Activated naive CD8-positive, alpha-beta T cell (primary cell): ENCODE measurements around the gene GBP7.

Experiments used
- H3K27ac Mint-ChIP-seq: one replicate; pipeline ENCODE4 v1.8.0; 2021; ENCODE audit warnings: mixed read lengths
- H3K27me3 Mint-ChIP-seq: one replicate; pipeline ENCODE4 v1.8.0; 2021; ENCODE audit warnings: mixed read lengths
- H3K36me3 Mint-ChIP-seq: one replicate; pipeline ENCODE4 v1.8.0; 2021; ENCODE audit warnings: mixed read lengths
- H3K4me1 Mint-ChIP-seq: one replicate; pipeline ENCODE4 v1.8.0; 2021; ENCODE audit warnings: low read depth, mixed read lengths
- H3K4me3 Mint-ChIP-seq: one replicate; pipeline ENCODE4 v1.8.0; 2021; ENCODE audit warnings: mild to moderate bottlenecking, mixed read lengths
- H3K9me3 Mint-ChIP-seq: one replicate; pipeline ENCODE4 v1.8.0; 2021; ENCODE audit warnings: low read depth, mixed read lengths

Gene GBP7

DNA sequence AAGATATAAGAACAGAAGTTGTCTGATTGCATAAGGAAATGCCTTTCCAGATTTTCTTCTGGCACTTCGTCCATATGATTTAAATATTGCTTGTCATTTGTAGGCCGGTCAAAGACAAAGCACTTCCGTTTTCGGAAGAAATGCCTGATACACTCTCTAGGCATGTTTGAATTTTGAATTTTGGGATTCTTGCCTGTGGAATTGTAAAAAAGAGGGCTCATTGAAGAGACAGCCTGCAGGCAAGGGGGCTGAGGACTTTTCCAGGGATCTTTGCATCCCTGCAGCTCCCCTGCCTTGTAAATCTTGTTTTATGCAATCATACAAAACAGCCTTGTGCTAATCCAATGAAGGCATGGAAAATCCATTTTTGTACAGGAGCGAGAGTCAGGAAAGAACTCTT lies 15.5 kb upstream of the GBP7 start:
- H3K36me3 Mint-ChIP-seq = peaks cover 60% of the 10 kb centered on the region
- no peaks in the 10 kb centered on the region for H3K27me3 Mint-ChIP-seq
- H3K4me1 Mint-ChIP-seq = peaks cover 63% of the 10 kb centered on the region

DNA sequence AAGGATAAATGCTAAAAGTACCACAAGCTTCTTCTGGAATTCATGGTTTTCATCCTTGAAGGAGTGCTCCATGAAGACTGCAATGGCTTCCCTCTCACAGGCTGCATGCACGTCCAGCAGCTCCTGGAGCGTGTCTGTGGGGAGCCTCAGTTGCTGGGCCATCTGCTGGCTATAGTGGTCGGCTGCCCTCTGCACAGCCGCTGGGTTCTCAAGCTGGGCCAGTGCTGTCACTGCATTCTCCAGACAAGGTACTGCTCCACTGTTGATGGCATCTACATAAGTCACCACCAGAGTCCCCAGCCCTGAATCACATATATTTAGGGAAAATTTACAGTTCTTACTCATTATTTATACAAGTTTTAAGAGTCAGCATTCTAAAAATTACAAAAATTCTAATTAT lies 14.2 kb upstream of the GBP7 start:
- H3K4me1 Mint-ChIP-seq = peaks cover 50% of the 10 kb centered on the region

More for the DNA sequence above, 15.5 kb upstream of the GBP7 start:
- no peak overlapping the region for H3K4me3 Mint-ChIP-seq
- no peaks in the 10 kb centered on the region for H3K9me3 Mint-ChIP-seq
- H3K27ac Mint-ChIP-seq = peak overlapping the region; percentile 46

GRCh38 chr1:89179343-89179742 lies 3.5 kb upstream of the GBP7 start:
- peaks cover 4% of the 10 kb centered on the region for H3K4me1 Mint-ChIP-seq
- H3K27ac Mint-ChIP-seq = no peak overlapping the region
- no peak overlapping the region for H3K4me3 Mint-ChIP-seq
- peaks cover 8% of the 10 kb centered on the region for H3K9me3 Mint-ChIP-seq
- H3K27me3 Mint-ChIP-seq = no peaks in the 10 kb centered on the region
- H3K36me3 Mint-ChIP-seq = peaks cover 27% of the 10 kb centered on the region

More for the DNA sequence above, 14.2 kb upstream of the GBP7 start:
- Mint-ChIP-seq H3K36me3 (peaks cover 54% of the 10 kb centered on the region), H3K9me3 (no peaks in the 10 kb centered on the region), H3K4me3 (no peak overlapping the region), H3K27me3 (no peaks in the 10 kb centered on the region), H3K27ac (no peak overlapping the region)

DNA sequence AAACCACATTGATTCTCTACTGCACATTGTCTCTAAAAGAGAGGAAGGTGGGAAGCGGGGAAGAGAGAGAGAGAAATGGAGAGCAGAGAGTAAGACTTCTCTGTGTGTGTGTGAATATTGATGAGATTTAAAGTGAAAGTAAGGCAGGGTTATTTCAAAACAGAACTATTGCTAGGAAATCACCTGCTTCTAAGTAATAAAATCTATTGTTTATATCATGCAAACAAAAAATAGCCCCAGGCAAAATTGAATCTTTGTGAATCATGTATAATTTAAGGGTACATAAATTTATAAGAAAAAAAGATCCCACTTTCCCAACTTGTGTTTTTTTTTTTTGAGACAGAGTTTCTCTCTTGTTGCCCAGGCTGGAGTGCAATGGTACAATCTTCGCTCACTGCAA lies 1.2 kb upstream of the GBP7 start:
- no peaks in the 10 kb centered on the region for H3K9me3 Mint-ChIP-seq
- H3K27me3 Mint-ChIP-seq = no peaks in the 10 kb centered on the region
- no peak overlapping the region for H3K4me3 Mint-ChIP-seq
- peaks cover 8% of the 10 kb centered on the region for H3K36me3 Mint-ChIP-seq
- peaks cover 4% of the 10 kb centered on the region for H3K4me1 Mint-ChIP-seq
- H3K27ac Mint-ChIP-seq = no peak overlapping the region

- H3K4me1 Mint-ChIP-seq = peaks cover 4% of the 10 kb centered on the region
- H3K36me3 Mint-ChIP-seq = peaks cover 2% of the 10 kb centered on the region
- H3K27ac Mint-ChIP-seq = no peak overlapping the region
- no peaks in the 10 kb centered on the region for H3K27me3 Mint-ChIP-seq
- H3K9me3 Mint-ChIP-seq = no peaks in the 10 kb centered on the region
- no peak overlapping the region for H3K4me3 Mint-ChIP-seq
Measured at GRCh38 chr1:89174491-89174890, 1.3 kb downstream of the GBP7 start.

- H3K36me3 Mint-ChIP-seq = peaks cover 2% of the 10 kb centered on the region
- H3K4me1 Mint-ChIP-seq = peaks cover 4% of the 10 kb centered on the region
- no peaks in the 10 kb centered on the region for H3K27me3 Mint-ChIP-seq
- no peak overlapping the region for H3K27ac Mint-ChIP-seq
- H3K9me3 Mint-ChIP-seq = no peaks in the 10 kb centered on the region
- no peak overlapping the region for H3K4me3 Mint-ChIP-seq
Measured at GRCh38 chr1:89172468-89173143, 3.2 kb downstream of the GBP7 start.

DNA sequence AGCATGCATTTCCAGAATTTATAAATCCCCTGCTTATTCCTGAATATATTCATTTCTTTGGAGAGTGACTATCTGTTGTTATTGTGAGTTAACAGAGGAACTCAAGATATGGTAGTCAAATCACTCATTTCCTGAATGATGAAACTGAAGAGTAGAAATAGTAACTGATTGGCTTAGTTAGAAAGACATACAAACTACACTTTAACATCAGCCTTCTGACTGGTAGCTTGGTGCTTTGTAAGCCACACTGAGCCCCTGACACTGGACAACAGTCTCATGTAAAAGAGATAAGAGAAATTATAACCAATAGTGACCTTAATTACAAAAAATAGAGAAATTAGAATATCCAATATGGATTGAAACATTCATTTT lies 4.8 kb downstream of the GBP7 start:
- no peaks in the 10 kb centered on the region for H3K27me3 Mint-ChIP-seq
- peaks cover 2% of the 10 kb centered on the region for H3K36me3 Mint-ChIP-seq
- H3K9me3 Mint-ChIP-seq = no peaks in the 10 kb centered on the region
- no peak overlapping the region for H3K4me3 Mint-ChIP-seq
- H3K4me1 Mint-ChIP-seq = no peaks in the 10 kb centered on the region
- no peak overlapping the region for H3K27ac Mint-ChIP-seq

- H3K36me3 Mint-ChIP-seq = peaks cover 2% of the 10 kb centered on the region
- H3K4me3 Mint-ChIP-seq = no peak overlapping the region
- no peaks in the 10 kb centered on the region for H3K4me1 Mint-ChIP-seq
- no peaks in the 10 kb centered on the region for H3K9me3 Mint-ChIP-seq
- no peak overlapping the region for H3K27ac Mint-ChIP-seq
- H3K27me3 Mint-ChIP-seq = no peaks in the 10 kb centered on the region
Measured at GRCh38 chr1:89170170-89171066, 5.4 kb downstream of the GBP7 start.

DNA sequence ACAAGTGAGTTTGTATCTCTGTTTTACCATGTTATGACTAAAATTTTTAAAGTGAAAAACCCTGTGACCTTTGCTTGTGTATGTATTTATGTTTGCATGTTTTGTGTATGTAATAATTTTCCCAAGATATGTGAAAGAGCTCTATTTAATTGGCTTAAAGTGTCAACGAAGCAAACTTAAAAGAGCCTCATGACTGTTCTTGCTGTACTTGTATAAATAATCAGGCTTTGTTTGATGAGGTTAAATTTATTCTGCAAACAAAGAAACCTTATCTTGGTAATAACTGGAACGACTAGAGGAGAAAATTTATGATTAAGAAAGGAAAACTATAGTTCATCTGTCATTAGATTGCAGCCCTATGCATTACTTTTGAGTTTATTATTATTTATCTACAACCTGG lies 6.6 kb downstream of the GBP7 start:
- Mint-ChIP-seq H3K4me1 (no peaks in the 10 kb centered on the region), H3K4me3 (no peak overlapping the region), H3K36me3 (peaks cover 2% of the 10 kb centered on the region), H3K27me3 (no peaks in the 10 kb centered on the region), H3K9me3 (no peaks in the 10 kb centered on the region), H3K27ac (no peak overlapping the region)

GRCh38 chr1:89167590-89168230 lies 8.1 kb downstream of the GBP7 start:
- Mint-ChIP-seq H3K36me3 (peaks cover 2% of the 10 kb centered on the region), H3K27me3 (no peaks in the 10 kb centered on the region), H3K4me1 (no peaks in the 10 kb centered on the region), H3K27ac (no peak overlapping the region), H3K9me3 (no peaks in the 10 kb centered on the region), H3K4me3 (no peak overlapping the region)

DNA sequence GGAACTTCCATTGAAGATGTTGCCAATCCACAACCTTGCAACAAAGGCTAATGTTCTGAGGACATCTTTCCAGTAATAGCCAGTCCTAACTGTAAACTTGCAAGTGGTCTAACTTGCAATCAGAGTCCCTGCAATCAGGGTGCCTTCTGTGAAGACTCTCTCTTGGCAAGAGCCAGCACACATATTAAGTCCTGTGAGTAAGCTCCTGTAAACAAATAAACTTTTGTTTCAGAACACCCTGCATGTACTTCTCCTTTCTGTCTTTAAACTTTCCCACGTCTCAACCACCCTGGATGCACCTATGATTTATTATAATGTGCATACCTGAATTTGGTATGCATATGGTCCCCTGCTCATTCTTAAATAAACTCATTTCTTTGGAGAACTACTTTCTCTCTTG lies 9.1 kb downstream of the GBP7 start:
- Mint-ChIP-seq H3K27ac (no peak overlapping the region), H3K9me3 (peaks cover 6% of the 10 kb centered on the region), H3K4me1 (no peaks in the 10 kb centered on the region), H3K27me3 (no peaks in the 10 kb centered on the region), H3K36me3 (no peaks in the 10 kb centered on the region), H3K4me3 (no peak overlapping the region)

DNA sequence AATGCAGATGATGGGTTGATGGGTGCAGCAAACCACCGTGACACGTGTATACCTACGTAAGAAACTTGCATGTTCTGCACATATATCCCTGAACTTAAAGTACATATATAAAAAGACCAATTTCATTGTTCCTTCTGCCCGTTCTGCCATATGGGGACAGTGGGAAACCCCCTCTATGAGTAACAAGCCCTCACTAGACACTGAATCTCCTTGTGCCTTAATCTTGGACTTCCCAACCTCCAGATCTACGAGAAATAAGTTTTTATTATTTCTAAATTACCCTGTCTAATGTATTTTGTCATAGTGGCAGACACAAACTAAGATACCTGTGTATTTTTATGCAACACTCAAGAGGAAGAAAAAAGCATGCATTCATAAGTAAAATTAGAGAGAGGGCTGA lies 10.0 kb downstream of the GBP7 start:
- no peak overlapping the region for H3K27ac Mint-ChIP-seq
- H3K4me1 Mint-ChIP-seq = no peaks in the 10 kb centered on the region
- peaks cover 10% of the 10 kb centered on the region for H3K9me3 Mint-ChIP-seq
- H3K27me3 Mint-ChIP-seq = no peaks in the 10 kb centered on the region
- H3K4me3 Mint-ChIP-seq = no peak overlapping the region
- H3K36me3 Mint-ChIP-seq = peaks cover 2% of the 10 kb centered on the region

- Mint-ChIP-seq H3K36me3 (peaks cover 4% of the 10 kb centered on the region), H3K9me3 (peaks cover 4% of the 10 kb centered on the region), H3K27me3 (no peaks in the 10 kb centered on the region), H3K4me1 (peaks cover 2% of the 10 kb centered on the region), H3K4me3 (no peak overlapping the region), H3K27ac (no peak overlapping the region)
Measured at GRCh38 chr1:89151047-89151446, 24.8 kb downstream of the GBP7 start.

- Mint-ChIP-seq H3K9me3 (no peaks in the 10 kb centered on the region), H3K36me3 (no peaks in the 10 kb centered on the region), H3K4me1 (peaks cover 6% of the 10 kb centered on the region), H3K4me3 (no peak overlapping the region), H3K27ac (no peak overlapping the region), H3K27me3 (no peaks in the 10 kb centered on the region)
Measured at GRCh38 chr1:89149976-89150375, 25.8 kb downstream of the GBP7 start.

GRCh38 chr1:89149229-89149628 lies 26.6 kb downstream of the GBP7 start:
- Mint-ChIP-seq H3K36me3 (no peaks in the 10 kb centered on the region), H3K4me3 (no peak overlapping the region), H3K27ac (no peak overlapping the region), H3K27me3 (no peaks in the 10 kb centered on the region), H3K9me3 (no peaks in the 10 kb centered on the region), H3K4me1 (peaks cover 6% of the 10 kb centered on the region)
